Measurements from ENCODE around the gene LOXHD1.

The LOXHD1 gene

DNA sequence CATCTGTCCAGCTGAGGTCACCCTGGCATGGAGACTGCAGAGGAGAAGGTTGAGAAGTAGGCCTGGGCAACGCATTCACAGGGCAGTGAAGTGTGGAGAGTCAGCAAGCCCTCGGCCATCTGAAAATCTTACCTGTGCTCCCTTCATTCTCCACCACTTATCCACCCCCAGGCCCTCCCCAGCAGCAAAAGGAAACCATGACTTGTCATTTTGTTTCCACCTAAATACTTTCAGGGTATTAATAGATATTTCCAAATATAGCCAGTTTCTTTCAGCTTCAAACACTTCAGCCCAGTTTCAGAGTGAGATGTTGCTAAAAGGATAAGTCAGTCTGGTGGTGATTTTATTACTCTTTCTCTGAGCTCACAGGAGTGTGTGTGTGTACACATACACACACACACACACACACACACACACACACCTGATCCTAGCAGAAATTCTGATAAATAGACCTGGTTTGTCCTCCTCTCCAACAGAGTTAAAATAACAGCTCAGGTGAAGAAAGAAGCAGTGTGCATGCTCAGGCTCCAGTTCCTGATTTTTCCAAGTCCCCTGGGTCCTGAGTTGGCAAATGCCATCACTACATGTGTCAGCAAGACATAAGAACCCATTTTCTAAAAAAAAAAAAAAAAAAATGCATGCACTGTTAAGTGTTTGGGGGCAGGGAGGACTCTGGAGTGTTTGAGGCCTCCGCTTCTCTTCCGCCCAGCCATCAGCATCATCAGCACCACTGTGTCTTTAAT lies 82.8 kb downstream of the LOXHD1 start:
- no peak for DNase-seq

- no peak for DNase-seq
Observed at GRCh38 chr18:46573156-46573555, 83.9 kb downstream of the LOXHD1 start.

DNA sequence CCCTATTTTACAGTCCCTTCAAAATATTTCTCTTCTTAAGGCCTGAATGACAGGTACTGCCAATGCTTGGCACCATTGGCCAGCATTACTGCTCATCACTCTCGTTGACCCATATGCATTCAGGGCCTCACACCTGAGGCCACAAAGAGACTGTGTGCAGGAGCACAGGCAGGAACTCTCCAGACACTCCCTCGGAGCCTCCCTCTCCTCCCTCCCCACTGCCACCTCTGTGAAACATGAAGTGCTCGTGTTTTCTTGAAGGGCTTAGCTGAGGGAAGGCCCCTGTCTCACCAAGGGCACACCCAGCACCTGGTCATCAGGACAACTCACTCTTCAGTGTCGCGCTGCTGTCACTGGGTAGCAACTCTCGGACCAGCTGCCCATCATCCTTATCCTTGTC lies 85.3 kb downstream of the LOXHD1 start:
- no peak for DNase-seq

DNA sequence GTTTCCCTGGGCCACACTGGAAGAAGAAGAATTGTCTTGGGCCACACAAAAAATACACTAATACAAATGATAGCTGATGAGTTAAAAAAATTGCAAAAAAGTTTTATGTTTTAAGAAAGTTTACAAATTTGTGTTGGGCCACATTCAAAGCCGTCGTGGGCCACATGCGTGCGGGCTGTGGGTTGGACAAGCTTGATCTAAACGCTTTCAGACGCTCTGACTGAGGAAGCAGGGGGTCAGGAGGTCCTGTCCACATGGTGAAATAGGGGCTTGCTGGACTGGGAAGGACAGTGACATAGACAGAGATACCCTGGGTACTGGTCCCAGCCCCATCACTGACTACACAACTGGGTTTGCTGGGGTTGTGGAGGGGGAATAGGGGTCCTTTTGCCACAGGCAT lies 86.4 kb downstream of the LOXHD1 start:
- no peak for DNase-seq

DNA sequence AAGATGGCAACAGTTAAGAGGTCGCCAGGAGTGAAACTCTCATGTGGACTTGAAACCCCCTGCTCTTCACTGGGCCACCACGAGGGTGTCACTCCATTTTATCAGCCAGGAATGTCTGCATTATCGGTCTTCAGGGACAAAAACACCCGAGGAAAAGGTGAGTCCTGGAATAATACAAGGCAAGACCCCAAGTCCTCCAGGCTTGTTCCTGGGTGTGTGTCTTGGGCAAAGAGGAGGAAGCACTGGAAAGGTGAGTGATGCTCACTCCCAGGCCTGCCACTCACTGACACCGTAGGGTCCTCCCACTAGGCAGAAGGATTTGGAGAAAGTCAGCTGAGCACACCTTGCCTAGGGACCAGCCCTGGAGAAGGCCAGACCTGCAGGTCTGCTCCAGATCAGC lies 86.9 kb downstream of the LOXHD1 start:
- no peak for DNase-seq

GRCh38 chr18:46569211-46569610 lies 87.8 kb downstream of the LOXHD1 start:
- no peak for DNase-seq

DNA sequence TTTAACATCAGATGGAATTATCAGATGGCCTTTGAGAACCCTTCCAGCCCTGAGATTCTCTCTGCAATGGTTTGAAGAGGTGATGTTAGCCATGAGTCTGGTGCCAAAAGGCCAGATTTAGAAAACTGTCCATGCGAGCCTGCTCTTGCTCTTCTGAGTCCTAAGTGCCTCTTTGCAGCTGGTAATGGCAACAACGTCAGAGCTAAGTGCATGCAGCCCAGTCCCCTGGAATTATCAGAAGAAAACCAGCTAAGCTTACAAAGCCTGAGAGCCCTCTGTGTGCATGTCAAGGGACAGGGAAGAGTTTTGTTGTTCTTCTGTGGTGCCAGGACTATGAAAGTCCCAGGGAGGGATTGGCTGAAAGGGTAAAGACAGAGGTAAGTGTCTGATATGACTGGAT lies 89.8 kb downstream of the LOXHD1 start:
- DNase-seq = no peak

GRCh38 chr18:46566111-46566510 lies 90.9 kb downstream of the LOXHD1 start:
- DNase-seq = no peak

DNA sequence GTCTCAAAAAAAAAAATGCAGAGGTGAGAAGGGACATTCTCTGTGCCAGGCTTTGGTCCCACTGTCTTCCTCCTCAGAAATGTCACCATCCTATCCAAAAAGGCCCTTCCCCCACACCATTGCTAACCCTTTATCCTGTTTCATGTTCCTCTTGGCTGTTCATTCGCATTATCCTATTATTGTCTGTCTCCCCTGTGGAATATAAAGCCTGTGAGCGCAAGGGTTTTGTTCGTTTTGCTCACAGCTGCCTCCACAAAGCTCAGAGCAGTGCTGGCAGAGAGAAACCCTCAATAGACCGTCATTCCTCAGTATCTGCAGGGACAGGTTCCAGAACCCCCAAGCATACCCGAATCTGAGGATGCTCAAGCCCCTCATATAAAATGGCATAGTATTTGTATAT lies 91.8 kb downstream of the LOXHD1 start:
- DNase-seq = no peak

- no peak for DNase-seq
Observed at GRCh38 chr18:46563317-46563716, 93.7 kb downstream of the LOXHD1 start.

DNA sequence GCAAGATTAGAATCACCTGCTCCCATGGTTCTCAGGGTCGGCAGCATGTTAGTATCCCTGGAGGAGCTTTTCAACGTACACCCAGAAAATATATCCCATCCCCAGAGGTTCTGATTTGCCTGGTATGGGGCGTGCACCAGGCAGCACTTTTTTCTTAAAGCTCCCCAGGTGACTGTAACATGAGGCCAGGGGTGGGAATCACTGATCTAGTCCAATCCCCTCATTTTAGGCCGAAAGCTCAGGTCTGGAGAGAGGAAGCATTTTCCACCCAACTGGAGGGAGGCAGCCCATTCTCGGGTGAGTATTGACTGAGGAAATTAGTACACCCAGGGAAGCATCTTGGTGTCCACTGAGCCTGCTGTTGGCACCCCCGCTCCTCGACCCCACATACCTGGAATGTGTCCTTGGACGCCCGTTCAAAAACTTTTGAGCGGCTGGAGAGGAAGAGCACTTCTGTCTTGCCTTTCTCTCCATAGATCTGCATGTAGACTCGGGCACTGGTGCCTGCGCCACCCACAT lies 94.3 kb downstream of the LOXHD1 start:
- no peak for DNase-seq

DNA sequence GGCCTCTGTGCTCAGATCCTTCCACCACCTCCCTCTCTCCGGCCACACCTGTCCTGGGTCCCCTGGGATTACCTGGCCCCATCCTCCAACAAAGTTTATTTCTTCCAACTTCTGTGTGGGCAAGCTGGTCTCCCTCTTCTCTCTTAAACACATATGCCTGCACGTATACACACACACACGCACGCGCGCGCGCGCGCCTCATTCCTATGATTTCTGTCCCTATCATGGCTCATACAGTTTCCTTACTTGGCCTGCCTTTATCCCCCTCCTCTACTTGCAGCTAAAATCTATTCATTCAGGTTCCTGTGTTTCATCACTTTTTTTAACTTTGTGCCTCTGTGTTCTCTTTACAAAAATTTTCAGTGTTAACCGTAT lies 96.4 kb downstream of the LOXHD1 start:
- no peak for DNase-seq

- no peak for DNase-seq
Observed at GRCh38 chr18:46559946-46560670, 96.9 kb downstream of the LOXHD1 start.

DNA sequence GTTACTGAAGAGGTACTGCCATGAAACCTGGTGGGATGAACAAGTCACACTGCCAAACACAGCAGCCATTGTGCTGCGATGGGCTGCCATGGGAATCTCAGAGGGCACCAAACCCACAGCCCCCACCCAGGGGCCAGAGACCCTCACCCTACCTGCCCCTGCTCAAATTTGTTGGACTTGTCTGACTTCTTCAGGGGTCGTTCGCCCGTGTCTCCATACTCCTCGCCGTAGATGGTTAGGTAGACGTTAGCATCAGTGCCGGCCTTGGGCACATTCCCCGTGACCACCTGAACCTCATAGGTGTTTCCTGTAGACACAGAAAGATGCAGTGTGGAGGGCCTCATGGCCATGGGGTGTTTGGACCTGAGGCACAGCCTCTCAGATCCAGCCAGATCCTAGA lies 97.7 kb downstream of the LOXHD1 start:
- DNase-seq = no peak

- DNase-seq = no peak
Observed at GRCh38 chr18:46556590-46557206, 100.3 kb downstream of the LOXHD1 start.

DNA sequence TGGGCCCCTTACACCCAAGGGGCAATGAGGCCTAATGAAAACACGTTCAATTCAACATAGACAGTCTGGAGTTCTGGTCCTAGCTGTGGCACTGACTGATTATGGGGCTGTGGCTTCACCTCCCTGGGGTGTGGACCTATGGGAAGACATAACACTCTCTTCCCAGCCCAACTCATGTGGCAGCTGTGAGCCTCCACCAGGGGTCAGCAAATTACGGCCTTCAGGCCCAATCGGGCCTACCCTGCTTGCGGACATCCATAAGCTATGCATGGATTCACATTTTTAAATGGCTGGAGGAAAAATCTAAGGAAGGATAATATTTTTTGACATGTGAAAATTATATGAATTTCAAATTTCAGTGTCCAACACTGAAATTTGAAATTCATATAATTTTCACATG lies 101.3 kb downstream of the LOXHD1 start:
- peak; percentile 44 for DNase-seq

DNA sequence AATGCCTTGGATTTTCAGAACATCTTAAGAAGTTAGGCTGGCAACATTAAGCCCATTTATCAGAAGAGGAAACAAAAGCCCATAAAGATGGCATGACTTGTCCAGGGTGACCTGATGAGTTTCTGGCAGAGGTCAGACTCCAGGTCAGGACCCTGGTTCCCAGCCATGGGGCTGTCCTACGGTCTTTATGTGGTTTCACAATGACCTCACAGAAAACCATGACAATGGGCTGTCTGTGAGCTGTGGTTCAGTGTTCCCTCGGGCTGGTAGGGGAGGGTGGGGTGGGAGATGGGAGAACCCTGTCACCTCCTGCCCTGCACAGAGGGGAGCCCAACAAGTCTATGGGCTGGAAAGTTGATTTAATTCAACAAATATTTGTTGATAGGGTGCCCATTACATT lies 101.8 kb downstream of the LOXHD1 start:
- DNase-seq = no peak

- no peak for DNase-seq
Observed at GRCh38 chr18:46554406-46555080, 102.5 kb downstream of the LOXHD1 start.

- DNase-seq = no peak
Observed at GRCh38 chr18:46550609-46551008, 106.4 kb downstream of the LOXHD1 start.

DNA sequence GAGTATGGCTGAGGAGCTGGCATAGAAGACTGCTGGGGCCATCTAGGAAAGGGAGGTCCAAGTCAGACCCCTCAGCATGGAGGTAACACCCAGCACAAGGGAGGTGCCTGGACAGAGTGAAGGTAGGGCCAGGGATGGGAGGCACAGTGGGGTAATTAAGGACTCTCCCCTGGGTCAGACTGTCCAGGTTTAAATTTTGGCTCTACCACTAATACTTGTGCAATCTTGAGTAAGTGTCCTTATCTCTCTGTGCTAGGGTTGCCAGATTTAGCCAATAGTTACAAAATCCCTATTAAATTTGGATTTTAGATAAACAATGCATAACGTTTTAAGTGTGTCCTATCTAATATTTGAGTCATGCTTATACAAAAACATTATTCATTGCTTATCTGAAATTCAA lies 109.5 kb downstream of the LOXHD1 start:
- DNase-seq = no peak

GRCh38 chr18:46546111-46546640 lies 110.8 kb downstream of the LOXHD1 start:
- no peak for DNase-seq

DNA sequence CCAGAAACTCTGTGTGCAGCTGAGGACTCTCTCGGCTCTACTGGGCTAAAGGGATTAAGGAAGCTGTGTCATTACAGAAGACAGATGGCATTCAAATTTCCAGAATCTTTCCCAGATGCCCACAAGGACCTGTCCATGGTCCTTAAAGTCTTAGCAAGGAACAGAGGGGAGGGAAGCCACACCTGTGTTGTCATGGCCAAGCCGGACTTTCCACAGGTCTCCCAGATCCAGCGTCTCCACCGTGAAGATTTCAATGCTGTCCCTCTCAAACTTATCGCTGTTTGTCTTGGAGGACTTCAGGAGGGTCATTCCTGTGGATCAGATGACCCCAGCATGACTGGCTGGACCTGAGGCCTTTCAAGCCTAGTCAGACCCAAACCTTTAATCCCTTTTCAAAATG lies 114.5 kb downstream of the LOXHD1 start:
- peak; percentile 1 for DNase-seq

DNA sequence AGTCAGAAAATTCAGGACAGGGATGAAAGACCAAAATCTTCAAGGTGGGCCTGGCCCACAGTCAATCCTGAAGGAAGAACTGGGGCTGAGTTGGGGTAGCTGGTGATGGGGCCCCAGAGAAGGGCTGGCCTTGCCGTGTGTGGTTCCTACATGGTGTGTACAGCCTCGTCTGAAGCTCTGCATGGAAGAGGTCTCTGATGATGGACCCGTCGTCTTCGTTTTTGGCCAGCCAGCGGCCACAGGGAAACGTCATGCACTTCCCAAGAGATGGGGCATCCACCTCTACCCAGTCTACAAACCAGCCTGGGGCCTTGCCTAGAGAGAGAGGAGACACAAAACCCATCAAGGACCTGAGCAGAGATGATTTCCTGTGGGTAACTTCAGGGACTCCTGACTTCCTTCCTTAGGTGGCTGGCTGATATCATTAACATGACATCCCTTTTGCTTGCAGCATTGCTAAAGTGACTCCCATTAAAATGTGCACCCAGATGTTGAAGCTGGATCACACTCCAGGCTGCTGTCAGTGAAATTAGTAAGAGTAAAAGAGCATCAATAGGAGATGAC lies 115.3 kb downstream of the LOXHD1 start:
- no peak for DNase-seq
